Chondrocyte (in vitro differentiated cells): ENCODE results near the gene FUS. TPM values are rescaled to one million over a fixed set of nuclear protein-coding genes. Genes with fewer than 3 reads are reported as not detected.

Experiments
- DNase-seq: peaks from one replicate; pipeline ENCODE4 v3.0.0; 2021; ENCODE audit warnings: mixed read lengths, low spot score
- H3K27ac Mint-ChIP-seq: one replicate; pipeline ENCODE4 v1.8.0; 2021; ENCODE audit warnings: mild to moderate bottlenecking, moderate library complexity, mixed read lengths; ENCODE audit not compliant: unreplicated experiment
- H3K27me3 Mint-ChIP-seq: 2 replicates; pipeline ENCODE4 v1.8.0; 2021; ENCODE audit warnings: low read depth, mixed read lengths
- H3K36me3 Mint-ChIP-seq: 2 replicates; pipeline ENCODE4 v1.8.0; 2021; ENCODE audit warnings: low read depth, mixed read lengths
- H3K4me1 Mint-ChIP-seq: 2 replicates; pipeline ENCODE4 v1.8.0; 2021; ENCODE audit warnings: low read depth, mild to moderate bottlenecking, mixed read lengths
- H3K4me3 Mint-ChIP-seq: one replicate; pipeline ENCODE4 v1.8.0; 2021; ENCODE audit warnings: mild to moderate bottlenecking, moderate library complexity, mixed read lengths; ENCODE audit not compliant: unreplicated experiment
- H3K9me3 Mint-ChIP-seq: 2 replicates; pipeline ENCODE4 v1.8.0; 2021; ENCODE audit warnings: low read depth, mixed read lengths
- CTCF ChIP-seq: fragments of 200-600 bp; sonication (generic); IDR thresholded peaks from 2 replicates; pipeline ENCODE4 v1.5.0; 2021; ENCODE audit warnings: antibody characterized with exemption, mild to moderate bottlenecking, moderate library complexity
- total RNA-seq: library from RNA; stranded (reverse); gene quantifications from 3 replicates; pipeline ENCODE4 v1.2.1, GENCODE V29; 2021

Gene FUS
- total RNA-seq, 1 donor from 2014 or later, result 231 TPM

GRCh38 chr16:31216422-31217135 lies 36.6 kb downstream of the FUS start, which contains the start of gene PYDC1:
Gene PYDC1, minus strand, starts transcription at chr16:31217135. Its CDS starts 107 bp downstream, at chr16:31217028.
- H3K4me3 Mint-ChIP-seq, result peak within 1 kb of the TSS; percentile 31
- H3K9me3 Mint-ChIP-seq, result no peaks in the 10 kb centered on the region
- no peak for TF ChIP-seq CTCF
- peaks cover 20% of the 10 kb centered on the region for H3K4me1 Mint-ChIP-seq
- no peaks in the 10 kb centered on the region for H3K36me3 Mint-ChIP-seq
- H3K27ac Mint-ChIP-seq, result no peak within 1 kb of the TSS
- DNase-seq, result no peak
- peaks cover 57% of the 10 kb centered on the region for H3K27me3 Mint-ChIP-seq

GRCh38 chr16:31217136-31217530 lies 37.2 kb downstream of the FUS start:
- Mint-ChIP-seq H3K9me3 (no peaks in the 10 kb centered on the region), H3K27ac (no peak overlapping the region)
- DNase-seq, result no peak

GRCh38 chr16:31219154-31219741 lies 39.3 kb downstream of the FUS start:
- TF ChIP-seq CTCF, result no peak
- Mint-ChIP-seq H3K27me3 (peaks cover 44% of the 10 kb centered on the region), H3K9me3 (no peaks in the 10 kb centered on the region), H3K27ac (no peak overlapping the region), H3K4me1 (peaks cover 18% of the 10 kb centered on the region), H3K36me3 (no peaks in the 10 kb centered on the region), H3K4me3 (no peak overlapping the region)
- DNase-seq, result no peak

More at GRCh38 chr16:31217136-31217530, 37.2 kb downstream of the FUS start:
- H3K36me3 Mint-ChIP-seq, result no peaks in the 10 kb centered on the region
- TF ChIP-seq CTCF, result no peak
- H3K4me3 Mint-ChIP-seq, result peak overlapping the region; percentile 31
- peaks cover 20% of the 10 kb centered on the region for H3K4me1 Mint-ChIP-seq
- peaks cover 56% of the 10 kb centered on the region for H3K27me3 Mint-ChIP-seq

- H3K4me1 Mint-ChIP-seq, result peaks cover 4% of the 10 kb centered on the region
- H3K27ac Mint-ChIP-seq, result no peak overlapping the region
- DNase-seq, result no peak
- H3K9me3 Mint-ChIP-seq, result no peaks in the 10 kb centered on the region
- no peaks in the 10 kb centered on the region for H3K36me3 Mint-ChIP-seq
- H3K27me3 Mint-ChIP-seq, result peaks cover 34% of the 10 kb centered on the region
- no peak for TF ChIP-seq CTCF
- no peak overlapping the region for H3K4me3 Mint-ChIP-seq
Observed at GRCh38 chr16:31221357-31222160, 41.6 kb downstream of the FUS start.

- TF ChIP-seq CTCF, result no peak
- Mint-ChIP-seq H3K4me3 (no peak overlapping the region), H3K4me1 (no peaks in the 10 kb centered on the region), H3K36me3 (no peaks in the 10 kb centered on the region), H3K27me3 (peaks cover 25% of the 10 kb centered on the region), H3K9me3 (no peaks in the 10 kb centered on the region), H3K27ac (no peak overlapping the region)
- no peak for DNase-seq
Observed at GRCh38 chr16:31223044-31223443, 43.1 kb downstream of the FUS start.
